ENCODE measurements around the gene LUZP2.

DNA sequence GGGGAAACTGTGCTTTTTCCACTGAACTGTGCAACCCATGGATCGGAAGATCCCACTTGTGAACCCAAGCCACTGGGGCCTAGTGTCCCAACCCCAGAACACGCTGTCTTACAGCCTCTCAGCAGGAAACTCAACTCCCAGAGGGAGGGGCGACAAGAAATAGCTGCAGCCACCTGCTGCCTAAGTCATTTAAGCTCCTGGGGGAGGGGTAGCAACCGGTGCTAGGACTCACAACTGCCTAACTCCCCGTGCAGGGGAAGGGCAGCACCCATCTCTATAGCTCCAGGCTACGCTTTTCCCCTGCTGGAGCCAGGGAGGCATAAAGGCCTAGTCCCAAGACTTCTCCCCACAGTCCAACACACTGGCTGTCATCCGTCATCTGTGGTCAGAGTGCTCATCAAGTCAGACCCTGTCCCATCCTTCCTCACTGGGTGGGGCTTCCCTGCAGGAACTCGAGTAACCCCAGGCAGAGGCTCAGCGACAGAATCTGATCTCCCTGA is 363.0 kb downstream of the LUZP2 start:
- TF ChIP-seq, protein P1, sequence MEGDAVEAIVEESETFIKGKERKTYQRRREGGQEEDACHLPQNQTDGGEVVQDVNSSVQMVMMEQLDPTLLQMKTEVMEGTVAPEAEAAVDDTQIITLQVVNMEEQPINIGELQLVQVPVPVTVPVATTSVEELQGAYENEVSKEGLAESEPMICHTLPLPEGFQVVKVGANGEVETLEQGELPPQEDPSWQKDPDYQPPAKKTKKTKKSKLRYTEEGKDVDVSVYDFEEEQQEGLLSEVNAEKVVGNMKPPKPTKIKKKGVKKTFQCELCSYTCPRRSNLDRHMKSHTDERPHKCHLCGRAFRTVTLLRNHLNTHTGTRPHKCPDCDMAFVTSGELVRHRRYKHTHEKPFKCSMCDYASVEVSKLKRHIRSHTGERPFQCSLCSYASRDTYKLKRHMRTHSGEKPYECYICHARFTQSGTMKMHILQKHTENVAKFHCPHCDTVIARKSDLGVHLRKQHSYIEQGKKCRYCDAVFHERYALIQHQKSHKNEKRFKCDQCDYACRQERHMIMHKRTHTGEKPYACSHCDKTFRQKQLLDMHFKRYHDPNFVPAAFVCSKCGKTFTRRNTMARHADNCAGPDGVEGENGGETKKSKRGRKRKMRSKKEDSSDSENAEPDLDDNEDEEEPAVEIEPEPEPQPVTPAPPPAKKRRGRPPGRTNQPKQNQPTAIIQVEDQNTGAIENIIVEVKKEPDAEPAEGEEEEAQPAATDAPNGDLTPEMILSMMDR (IDR thresholded peaks at IDR 0.05) = no peak
- TF ChIP-seq POLR2A (IDR thresholded peaks at IDR 0.05; ENCODE audit: low read depth) = no peak
- no peak for TF ChIP-seq POLR2AphosphoS5 (IDR thresholded peaks at IDR 0.05)
- TF ChIP-seq EP300 (IDR thresholded peaks at IDR 0.05) = no peak
